ENCODE results near the gene TNFAIP8L2. TPM values are rescaled to one million over a fixed set of nuclear protein-coding genes. Genes with fewer than 3 reads are reported as not detected.
"Not testable (repeated sequence)": the region's sequence is repeated elsewhere in the genome, so short reads cannot be mapped to it uniquely, and the experiment has no call there.

The TNFAIP8L2 gene
- total RNA-seq, 1 experiment from 2014 or later, result not detected

- TF ChIP-seq YY1 (IDR thresholded peaks at IDR 0.05; ENCODE audit: extremely low read depth, insufficient replicate concordance, low read depth, low read length) (peak; percentile 71), EZH2phosphoT487 (IDR thresholded peaks at IDR 0.05; ENCODE audit: borderline replicate concordance) (no peak), EZH2 (IDR thresholded peaks at IDR 0.05) (no peak), POLR2AphosphoS5 (IDR thresholded peaks at IDR 0.05; ENCODE audit: low read depth, low read length) (peak; percentile 82)
These were observed 42.0 kb downstream of the TNFAIP8L2 start, which contains the start of gene PIP5K1A (continued) for GRCh38 chr1:151198254-151199127.

GRCh38 chr1:151199873-151200581, 43.6 kb downstream of the TNFAIP8L2 start:
- intact Hi-C loops (cut with micrococcal nuclease), result loop anchor here (5.0 kb wide), 3 partner anchors 127 to 637 kb away; partner anchors contain the start of genes C2CD4D, PI4KB and PSMB4
- no peak for ATAC-seq
- POLR2A ChIA-PET, result interaction anchor here (1.3 kb wide), 1 partner anchor 82 kb away, joined by 3 read pairs; the partner anchor contains the start of gene ZNF687
- Histone ChIP-seq H3K9me2 (ENCODE audit: insufficient read depth) (no peaks in the 10 kb centered on the region), H3K9me3 (ENCODE audit: control insufficient read depth in 1 of 2, insufficient read depth in 1 of 2, low read depth in 1 of 2, low read length in 2 of 2) (no peaks in the 10 kb centered on the region), H3K27me3 (ENCODE audit: insufficient read depth, low read length) (no peaks in the 10 kb centered on the region), H3K4me2 (ENCODE audit: low read length) (peak overlapping the region; percentile 81), H3K79me2 (ENCODE audit: insufficient read depth, low read length) (peaks cover 67% of the 10 kb centered on the region), H3K36me3 (ENCODE audit: control insufficient read depth in 1 of 2, insufficient read depth in 2 of 2, low read length in 2 of 2) (peaks cover 4% of the 10 kb centered on the region in 2 experiments; a peak in 2 of 4 replicates), H3K4me1 (ENCODE audit: control insufficient read depth in 1 of 2, insufficient read depth in 2 of 2, low read length in 2 of 2) (peaks cover 20 to 31% of the 10 kb centered on the region in 2 experiments), H4K20me1 (ENCODE audit: insufficient read depth) (no peaks in the 10 kb centered on the region), H3K4me3 (replicated peaks in 1 of 2; ENCODE audit: low read depth in 1 of 2, low read length in 2 of 2) (peak overlapping the region; percentile 79 to 90), H3K9ac (ENCODE audit: low read length) (peak overlapping the region; percentile 95), H3K27ac (ENCODE audit: low read depth, low read length) (peak overlapping the region; percentile 83), H2AFZ (ENCODE audit: low read depth, low read length, poor library complexity, severe bottlenecking) (no peak overlapping the region)
- no peak for DNase-seq (ENCODE audit: low read depth, low spot score)
- TF ChIP-seq CEBPB (IDR thresholded peaks at IDR 0.05; ENCODE audit: low read depth), result peak; percentile 60; the same call in 1 of the 2 replicates
- TF ChIP-seq EZH2phosphoT487 (IDR thresholded peaks at IDR 0.05; ENCODE audit: borderline replicate concordance), result no peak
- no peak for TF ChIP-seq SRF (IDR thresholded peaks at IDR 0.05; ENCODE audit: low read depth)
- no peak for TF ChIP-seq ZNF274 (IDR thresholded peaks at IDR 0.05; ENCODE audit: low read depth, low read length)
- no peak for TF ChIP-seq MAX (IDR thresholded peaks at IDR 0.05)
- TF ChIP-seq SIN3A (IDR thresholded peaks at IDR 0.05; ENCODE audit: low read depth), result no peak
- CTCF ChIA-PET, result no interaction called here
- RAD21 ChIA-PET (ENCODE audit: low non-redundant PET in 1 of 2, low total read pairs in 2 of 2, uncharacterized antibody in 2 of 2, unreplicated experiment in 2 of 2), result no interaction called here
- no TSS peak for BruUV-seq (replicated peaks)

- H3K9me2 ChIP-seq (ENCODE audit: insufficient read depth); ATAC-seq; H3K4me3 ChIP-seq (replicated peaks in 1 of 2; ENCODE audit: low read depth in 1 of 2, low read length in 2 of 2); DNase-seq (ENCODE audit: low read depth, low spot score); intact Hi-C loops (cut with micrococcal nuclease); H3K4me2 ChIP-seq (ENCODE audit: low read length); H3K9me3 ChIP-seq (ENCODE audit: control insufficient read depth in 1 of 2, insufficient read depth in 1 of 2, low read depth in 1 of 2, low read length in 2 of 2); CTCF ChIA-PET; H4K20me1 ChIP-seq (ENCODE audit: insufficient read depth); RAD21 ChIA-PET (ENCODE audit: low non-redundant PET in 1 of 2, low total read pairs in 2 of 2, uncharacterized antibody in 2 of 2, unreplicated experiment in 2 of 2); BruUV-seq (replicated peaks); H3K9ac ChIP-seq (ENCODE audit: low read length); H3K27ac ChIP-seq (ENCODE audit: low read depth, low read length); POLR2A ChIA-PET; H3K4me1 ChIP-seq (ENCODE audit: control insufficient read depth in 1 of 2, insufficient read depth in 2 of 2, low read length in 2 of 2); H2AFZ ChIP-seq (ENCODE audit: low read depth, low read length, poor library complexity, severe bottlenecking); H3K27me3 ChIP-seq (ENCODE audit: insufficient read depth, low read length): not testable (repeated sequence)
- Histone ChIP-seq H3K36me3 (ENCODE audit: control insufficient read depth in 1 of 2, insufficient read depth in 2 of 2, low read length in 2 of 2) (peaks cover 15 to 16% of the 10 kb centered on the region in 2 experiments; a peak in 2 of 4 replicates), H3K79me2 (ENCODE audit: insufficient read depth, low read length) (peaks cover 98% of the 10 kb centered on the region)
These were observed 49.0 kb downstream of the TNFAIP8L2 start for GRCh38 chr1:151205381-151205965.
